Karpas-422 (cell line): ENCODE data around the gene COA8. TPM values are rescaled to one million over a fixed set of nuclear protein-coding genes. Genes with fewer than 3 reads are reported as not detected.
A peak's percentile ranks its signal among the peaks of the same experiment; 100 is the strongest.

Experiments used
- DNase-seq: peaks from one replicate; pipeline ENCODE4 v3.0.0-alpha.2; 2015
- H2AFZ ChIP-seq: fragments of 200-600 bp; sonication (generic); 2 replicates; pipeline ENCODE4 v1.6.1; 2014; ENCODE audit warnings: antibody characterized with exemption, low read length, mixed read lengths
- H3K27ac ChIP-seq: fragments of 200-600 bp; sonication (generic); 2 replicates; pipeline ENCODE4 v1.5.1; 2014; ENCODE audit warnings: mild to moderate bottlenecking, low read length, moderate library complexity
- H3K27me3 ChIP-seq: fragments of 200-600 bp; sonication (generic); 2 replicates; pipeline ENCODE4 v1.6.1; 2014; ENCODE audit warnings: low read length, mixed read lengths
- H3K36me3 ChIP-seq: fragments of 200-600 bp; sonication (generic); 2 replicates; pipeline ENCODE4 v1.6.1; 2014; ENCODE audit warnings: low read length, mixed read lengths; ENCODE audit not compliant: insufficient read depth
- H3K4me1 ChIP-seq: fragments of 200-600 bp; sonication (generic); 2 replicates; pipeline ENCODE4 v1.6.1; 2014; ENCODE audit warnings: mild to moderate bottlenecking, low read length, mixed read lengths
- H3K4me2 ChIP-seq: fragments of 200-600 bp; sonication (generic); 2 replicates; pipeline ENCODE4 v1.6.1; 2014; ENCODE audit warnings: low read length, low read depth, mild to moderate bottlenecking; ENCODE audit not compliant: poor library complexity, severe bottlenecking
- H3K4me3 ChIP-seq: fragments of 200-600 bp; sonication (generic); 2 replicates; pipeline ENCODE4 v1.5.1; 2014; ENCODE audit warnings: mild to moderate bottlenecking, antibody characterized with exemption, low read length, mixed read lengths
- H3K79me2 ChIP-seq: fragments of 200-600 bp; sonication (generic); 2 replicates; pipeline ENCODE4 v1.6.1; 2014; ENCODE audit warnings: mild to moderate bottlenecking, low read length, mixed read lengths
- H3K9ac ChIP-seq: fragments of 200-600 bp; sonication (generic); 2 replicates; pipeline ENCODE4 v1.6.0; 2014; ENCODE audit warnings: low read length
- H3K9me2 ChIP-seq: fragments of 200-600 bp; sonication (generic), shearing (Covaris generic); replicated peaks from 2 replicates; pipeline ENCODE4 v1.6.0; 2014; ENCODE audit warnings: mild to moderate bottlenecking, low read length, moderate library complexity; ENCODE audit not compliant: insufficient read depth
- H3K9me3 ChIP-seq: fragments of 300-700, 200-600 bp; sonication (generic); 2 replicates; pipeline ENCODE4 v1.6.1; 2014; ENCODE audit warnings: low read length, mixed read lengths
- H4K20me1 ChIP-seq: fragments of 200-600 bp; sonication (generic); 2 replicates; pipeline ENCODE4 v1.6.1; 2014; ENCODE audit warnings: mild to moderate bottlenecking, antibody characterized with exemption, low read length, low read depth; ENCODE audit not compliant: insufficient read depth
- total RNA-seq: library from RNA; depleted of rRNA; stranded (reverse); fragments of >200 nt; shearing (Covaris generic); gene quantifications from 2 replicates; pipeline ENCODE4 v1.2.3, GENCODE V29; 2014; ENCODE audit warnings: low replicate concordance; rRNA removed

Gene COA8, protein sequence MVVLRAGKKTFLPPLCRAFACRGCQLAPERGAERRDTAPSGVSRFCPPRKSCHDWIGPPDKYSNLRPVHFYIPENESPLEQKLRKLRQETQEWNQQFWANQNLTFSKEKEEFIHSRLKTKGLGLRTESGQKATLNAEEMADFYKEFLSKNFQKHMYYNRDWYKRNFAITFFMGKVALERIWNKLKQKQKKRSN
- total RNA-seq, result 62.9 and 63.5 TPM in 2 replicates

DNA sequence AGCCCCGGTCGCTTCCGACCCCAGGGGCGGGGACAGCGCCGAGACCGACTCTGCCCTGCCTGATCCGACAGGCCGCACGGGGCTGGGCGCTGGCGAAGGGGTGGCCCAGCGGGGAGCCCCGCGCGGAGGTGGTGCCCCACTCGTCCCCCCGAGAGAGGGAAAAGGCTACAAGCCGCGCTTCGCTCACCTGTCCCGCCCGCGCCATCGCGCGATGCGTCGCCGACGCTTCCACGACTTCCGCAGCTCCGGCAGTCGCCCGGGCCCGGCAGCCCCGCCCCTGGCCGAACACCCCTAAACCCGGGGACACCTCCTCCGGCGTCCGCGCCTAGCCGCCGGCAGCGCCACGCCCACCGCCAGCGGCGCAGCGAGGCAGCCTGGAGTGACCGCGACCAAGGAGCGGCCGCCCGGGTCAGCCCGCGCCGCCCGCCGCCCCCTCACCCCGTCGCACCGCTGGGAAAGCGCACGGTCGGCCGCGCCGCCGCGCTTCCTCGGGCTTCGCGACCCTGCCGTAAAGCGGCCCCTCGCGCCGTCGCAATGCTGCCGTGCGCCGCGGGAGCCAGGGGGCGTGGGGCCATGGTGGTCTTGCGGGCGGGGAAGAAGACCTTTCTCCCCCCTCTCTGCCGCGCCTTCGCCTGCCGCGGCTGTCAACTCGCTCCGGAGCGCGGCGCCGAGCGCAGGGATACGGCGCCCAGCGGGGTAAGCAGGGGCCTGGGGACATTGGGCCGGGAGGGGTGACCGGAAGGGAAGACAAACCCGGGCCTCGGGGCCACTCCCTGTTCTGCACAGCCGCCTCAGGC lies at the start of gene COA8, which contains the start of gene BAG5:
TSS of gene COA8 (plus strand) at position 532 of the 797 bp plus-strand sequence. CDS start at position 574, 42 bp downstream.
TSS of gene BAG5 (minus strand) at position 229 of the 797 bp plus-strand sequence. CDS start 1,493 bp downstream, outside the sequence.
- H3K27ac ChIP-seq, result peak within 1 kb of the TSS; percentile 72
- peak within 1 kb of the TSS; percentile 94 for H3K4me3 ChIP-seq
- peak within 1 kb of the TSS; percentile 75 for H3K4me2 ChIP-seq
- H3K36me3 ChIP-seq, result peaks cover 31% of the 10 kb centered on the region; the same call in 1 of the 2 replicates
- H3K9me2 ChIP-seq, result no peaks in the 10 kb centered on the region
- peaks cover 96% of the 10 kb centered on the region for H3K79me2 ChIP-seq
- H3K4me1 ChIP-seq, result peaks cover 51% of the 10 kb centered on the region
- no peaks in the 10 kb centered on the region for H3K9me3 ChIP-seq
- peak within 1 kb of the TSS; percentile 91 for H3K9ac ChIP-seq
- H2AFZ ChIP-seq, result peak within 1 kb of the TSS; percentile 62; the same call in 1 of the 2 replicates
- peak; percentile 97 for DNase-seq
- peaks cover 45% of the 10 kb centered on the region for H4K20me1 ChIP-seq
- H3K27me3 ChIP-seq, result no peaks in the 10 kb centered on the region

DNA sequence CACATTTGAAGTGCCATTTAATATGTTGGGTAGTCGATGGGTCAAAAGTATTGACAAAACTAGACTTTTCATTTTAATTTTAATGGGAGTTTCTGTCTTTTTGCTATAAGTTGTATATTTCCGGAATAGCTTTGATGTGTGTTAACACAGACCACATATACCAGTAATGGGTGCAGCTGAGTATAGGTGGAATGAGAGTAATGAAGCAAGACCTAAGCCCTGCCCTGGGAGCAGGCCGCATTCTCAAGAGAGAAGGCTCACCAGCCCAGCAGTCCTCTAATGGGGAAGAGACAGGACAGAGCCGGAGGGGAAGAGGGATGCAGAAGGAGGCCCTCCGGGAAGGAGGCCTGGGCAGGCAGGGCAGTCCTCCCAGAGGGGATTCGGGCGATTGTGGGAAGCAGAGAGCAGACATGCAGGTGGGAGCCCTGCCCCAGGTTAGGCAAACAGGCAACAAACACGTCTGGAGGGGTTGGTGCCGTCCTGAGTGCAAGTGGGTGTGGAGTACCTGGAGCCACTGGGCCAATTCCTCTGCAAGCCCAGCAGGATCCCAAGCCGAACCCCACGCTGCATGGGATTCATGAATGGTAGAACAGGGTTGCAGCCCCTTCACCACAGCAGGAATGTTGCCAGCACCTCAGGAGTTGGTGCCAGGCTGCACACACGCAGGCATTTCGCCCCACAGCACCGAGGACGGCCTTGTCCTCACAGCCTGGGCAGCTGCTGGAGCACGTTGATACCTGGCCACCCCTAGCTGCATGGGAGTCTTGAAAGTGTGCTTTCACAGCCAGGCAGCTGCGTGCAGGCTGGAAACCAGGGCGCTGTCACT lies 48.0 kb upstream of the COA8 start:
- no peaks in the 10 kb centered on the region for H3K9me3 ChIP-seq
- no peaks in the 10 kb centered on the region for H3K9me2 ChIP-seq
- no peaks in the 10 kb centered on the region for H3K79me2 ChIP-seq
- H3K4me2 ChIP-seq, result no peak overlapping the region
- no peaks in the 10 kb centered on the region for H4K20me1 ChIP-seq
- DNase-seq, result no peak
- H3K4me3 ChIP-seq, result no peak overlapping the region
- H3K27me3 ChIP-seq, result no peaks in the 10 kb centered on the region
- H3K27ac ChIP-seq, result no peak overlapping the region
- peaks cover 19% of the 10 kb centered on the region for H3K4me1 ChIP-seq
- H2AFZ ChIP-seq, result no peak overlapping the region
- peaks cover 3% of the 10 kb centered on the region; the same call in 1 of the 2 replicates for H3K36me3 ChIP-seq
- no peak overlapping the region for H3K9ac ChIP-seq

DNA sequence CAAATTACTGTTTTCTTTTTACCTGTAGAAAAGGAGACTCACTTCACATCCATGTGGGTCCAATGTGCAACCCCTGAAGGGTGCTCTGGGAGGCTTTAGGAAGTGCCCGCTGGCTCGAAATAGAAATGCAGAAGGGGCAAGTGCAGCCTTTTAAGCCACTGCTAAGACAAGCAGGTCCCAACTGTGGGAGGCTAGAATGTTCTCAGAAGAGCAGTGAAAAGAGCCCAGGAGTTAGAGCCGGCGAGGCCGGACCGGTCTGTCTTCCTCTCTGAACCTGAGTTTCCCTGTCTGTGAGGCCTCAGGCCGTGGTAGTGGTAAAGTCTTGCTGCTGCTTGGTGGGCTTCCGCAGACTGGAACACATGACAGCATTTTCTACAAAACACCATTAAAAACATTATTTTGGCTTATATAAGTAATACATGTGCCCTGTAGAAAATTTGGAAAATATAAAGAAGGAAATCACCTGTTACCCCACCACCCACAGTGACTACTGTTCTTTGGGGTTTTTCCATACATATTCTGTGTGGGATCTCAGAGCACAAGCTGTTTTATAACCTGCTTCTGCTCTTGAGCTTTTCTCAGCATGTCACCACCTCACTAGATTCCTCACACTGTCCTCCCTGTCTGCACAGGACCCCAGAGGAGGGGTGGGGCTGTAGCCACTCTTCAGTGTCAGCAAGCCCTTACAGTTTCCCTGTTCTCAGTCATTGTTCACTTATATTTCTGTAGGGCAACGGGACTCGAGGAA lies 46.2 kb upstream of the COA8 start:
- Histone ChIP-seq H3K27ac (no peak overlapping the region), H3K9me2 (no peaks in the 10 kb centered on the region), H3K4me1 (peaks cover 34% of the 10 kb centered on the region), H3K9ac (no peak overlapping the region), H3K36me3 (peaks cover 3% of the 10 kb centered on the region; the same call in 1 of the 2 replicates), H3K4me3 (no peak overlapping the region), H3K79me2 (no peaks in the 10 kb centered on the region), H4K20me1 (no peaks in the 10 kb centered on the region), H3K4me2 (no peak overlapping the region), H3K27me3 (no peaks in the 10 kb centered on the region), H2AFZ (no peak overlapping the region), H3K9me3 (no peaks in the 10 kb centered on the region)
- no peak for DNase-seq

DNA sequence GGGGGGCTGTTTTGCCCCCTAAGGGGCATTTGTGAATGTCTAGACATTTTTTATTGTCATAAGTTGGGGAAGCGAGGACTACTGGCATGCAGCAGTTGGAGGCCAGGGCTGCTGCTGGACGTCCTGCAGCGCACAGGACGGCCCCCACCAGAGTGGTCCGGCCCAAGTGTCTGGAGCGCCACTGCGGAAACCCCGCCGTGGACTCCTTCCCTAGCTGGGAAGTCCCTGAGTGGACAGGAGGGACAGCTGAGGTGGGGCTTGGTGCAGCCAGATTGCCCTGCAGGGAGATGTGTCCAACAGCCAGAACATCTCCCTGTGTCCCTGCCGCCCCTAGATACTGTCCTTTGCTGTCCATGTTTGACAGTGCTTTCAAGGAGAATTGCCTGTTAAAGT lies 45.6 kb upstream of the COA8 start:
- DNase-seq, result no peak
- Histone ChIP-seq H3K9me2 (no peaks in the 10 kb centered on the region), H3K4me1 (peaks cover 34% of the 10 kb centered on the region), H3K27ac (no peak overlapping the region), H3K36me3 (peaks cover 3% of the 10 kb centered on the region; the same call in 1 of the 2 replicates), H3K9me3 (no peaks in the 10 kb centered on the region), H4K20me1 (no peaks in the 10 kb centered on the region), H3K4me3 (no peak overlapping the region), H3K9ac (no peak overlapping the region), H2AFZ (no peak overlapping the region), H3K4me2 (no peak overlapping the region), H3K79me2 (no peaks in the 10 kb centered on the region), H3K27me3 (no peaks in the 10 kb centered on the region)

DNA sequence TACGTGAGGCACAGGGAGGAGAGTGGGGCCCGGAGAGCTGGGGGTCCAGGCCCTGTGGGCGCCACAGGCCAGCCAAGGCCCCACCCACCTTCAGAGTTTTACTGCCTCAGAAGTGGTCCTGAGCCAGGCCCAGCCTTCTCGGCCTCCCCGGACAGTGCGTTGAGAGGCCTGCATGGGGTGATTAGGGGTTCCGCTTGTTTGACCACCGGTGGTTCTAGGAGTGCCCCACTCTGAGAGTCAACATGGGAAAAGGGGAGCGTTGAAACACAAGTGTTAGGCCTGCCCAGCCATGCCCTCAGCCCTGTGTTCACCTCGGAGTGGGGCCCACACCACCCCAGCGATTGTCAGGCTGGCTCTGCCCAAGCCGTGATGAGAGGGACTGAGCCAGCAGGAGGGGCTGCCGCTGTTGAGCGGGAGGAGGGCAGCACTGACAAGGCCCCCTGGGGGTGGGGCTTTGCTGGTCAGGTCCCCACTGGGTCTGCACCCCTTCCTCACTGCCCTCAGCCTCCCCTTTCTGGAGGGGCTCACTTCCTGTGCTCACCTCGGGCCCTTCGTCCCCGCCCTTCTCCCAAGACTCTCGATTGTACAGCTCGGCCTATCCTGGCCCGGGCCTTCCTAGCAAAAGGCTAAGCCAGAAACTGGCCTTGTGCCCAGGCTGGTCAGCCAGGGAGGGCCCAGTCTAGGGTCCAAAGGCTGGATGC lies 44.9 kb upstream of the COA8 start:
- Histone ChIP-seq H3K9ac (no peak overlapping the region), H4K20me1 (no peaks in the 10 kb centered on the region)

DNA sequence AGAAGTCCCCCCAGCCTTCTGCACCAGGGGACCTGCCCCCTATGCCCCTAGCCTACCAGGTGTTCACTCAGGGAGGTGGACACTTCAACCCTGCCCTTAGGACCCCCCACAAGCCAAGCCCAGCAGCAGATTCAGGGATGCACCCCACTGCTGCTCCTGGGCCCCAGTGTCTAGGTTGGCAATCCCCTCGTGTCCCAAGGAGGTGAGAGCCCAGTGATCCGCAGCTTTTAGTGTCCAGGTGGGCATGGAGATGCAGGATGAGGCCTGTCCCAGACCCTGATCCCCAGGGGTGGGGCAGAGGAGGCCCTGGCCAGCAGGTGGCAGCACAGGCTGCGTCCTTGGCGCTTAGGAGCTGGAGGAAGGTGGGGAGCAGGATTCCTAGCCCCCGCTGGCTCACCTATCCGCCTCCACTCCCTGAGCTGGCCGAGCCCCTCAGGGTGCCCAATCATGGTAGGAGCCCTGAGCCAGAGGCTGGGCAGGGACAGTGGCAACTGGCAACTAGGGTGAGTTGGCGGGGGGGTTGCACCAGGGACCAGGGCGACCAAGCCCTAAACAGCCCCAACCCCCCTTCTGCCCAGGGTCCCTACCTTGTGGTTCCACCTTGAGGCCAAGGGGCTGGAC lies 44.2 kb upstream of the COA8 start:
- H3K4me1 ChIP-seq, result peaks cover 34% of the 10 kb centered on the region
- H3K4me3 ChIP-seq, result no peak overlapping the region
- no peaks in the 10 kb centered on the region for H3K36me3 ChIP-seq
- no peaks in the 10 kb centered on the region for H3K79me2 ChIP-seq
- peak; percentile 84 for DNase-seq
- H3K27me3 ChIP-seq, result no peaks in the 10 kb centered on the region
- H3K9me2 ChIP-seq, result no peaks in the 10 kb centered on the region
- H3K9me3 ChIP-seq, result no peaks in the 10 kb centered on the region
- peak overlapping the region; percentile 62 for H3K27ac ChIP-seq
- no peak overlapping the region for H2AFZ ChIP-seq
- peak overlapping the region; percentile 79 for H3K4me2 ChIP-seq
- H4K20me1 ChIP-seq, result no peaks in the 10 kb centered on the region
- H3K9ac ChIP-seq, result peak overlapping the region; percentile 71; the same call in 1 of the 2 replicates

More for the DNA sequence above, 44.9 kb upstream of the COA8 start:
- H2AFZ ChIP-seq, result no peak overlapping the region
- no peaks in the 10 kb centered on the region for H3K9me2 ChIP-seq
- no peaks in the 10 kb centered on the region for H3K27me3 ChIP-seq
- H3K4me1 ChIP-seq, result peaks cover 34% of the 10 kb centered on the region
- H3K79me2 ChIP-seq, result no peaks in the 10 kb centered on the region
- H3K36me3 ChIP-seq, result no peaks in the 10 kb centered on the region
- H3K4me2 ChIP-seq, result no peak overlapping the region
- H3K4me3 ChIP-seq, result no peak overlapping the region
- no peak overlapping the region for H3K27ac ChIP-seq
- no peak for DNase-seq
- H3K9me3 ChIP-seq, result no peaks in the 10 kb centered on the region
